GM12878 (cell line): ENCODE data around the gene VAC14. TPM values are rescaled to one million over a fixed set of nuclear protein-coding genes. Genes with fewer than 3 reads are reported as not detected.
"Not testable (repeated sequence)": the region's sequence is repeated elsewhere in the genome, so short reads cannot be mapped to it uniquely, and the experiment has no call there.

Experiments used
- ATAC-seq: fragments of 200-7000 bp; cut with Tn5 transposase; 3 replicates; pipeline ENCODE4 v1.9.1; 2020; ENCODE audit warnings: mild to moderate bottlenecking, moderate library complexity
- BruUV-seq: library from RNA; stranded (reverse); fragments of 400-500 nt; replicated peaks from 2 replicates; lab custom pipeline; 2021; lab: Mats Ljungman, UMichigan
- CTCF ChIA-PET: fragments of 300-600 bp; sonication (Branson Sonifier 250); formaldehyde crosslinking; extraction: SDS; loops from one replicate; lab custom pipeline; 2021; ENCODE audit warnings: inconsistent platforms; lab: Yijun Ruan, JAX
- POLR2A ChIA-PET: fragments of 350-600 bp; formaldehyde crosslinking; extraction: SDS; loops from one replicate; lab custom pipeline; 2021; ENCODE audit warnings: inconsistent platforms; lab: Charles Lee
- RAD21 ChIA-PET: fragments of 300-600 bp; sonication (Branson Sonifier 250); formaldehyde crosslinking; loops from one replicate; lab custom pipeline; 2023; ENCODE audit warnings: antibody characterized with exemption; ENCODE audit not compliant: unreplicated experiment; lab: Charles Lee
- SMC1A ChIA-PET: fragments of 300-600 bp; sonication (Branson Sonifier 250); formaldehyde crosslinking; loops from one replicate; lab custom pipeline; 2023; ENCODE audit not compliant: unreplicated experiment, uncharacterized antibody; lab: Charles Lee
- DNase-seq: peaks from one replicate; pipeline ENCODE4 v3.0.0-alpha.2; 2011; ENCODE audit warnings: low read depth, low spot score
- FAIRE-seq: peaks from 3 replicates; lab custom pipeline; 2011; peaks lifted over from hg19 to GRCh38; lab: Jason Lieb, UNC
- H2AFZ ChIP-seq: 2 replicates; pipeline ENCODE4 v1.6.0; 2011; ENCODE audit warnings: low read depth, low read length, control low read depth; ENCODE audit not compliant: control insufficient read depth
- H3K27ac ChIP-seq: 2 replicates; pipeline ENCODE4 v1.5.1; 2011; ENCODE audit warnings: control low read depth; ENCODE audit not compliant: control insufficient read depth, insufficient read depth
- H3K27me3 ChIP-seq, 2 experiments: replicated peaks in 1 of 2; 2 replicates each; pipeline versions ENCODE4 v1.6.0 to v1.6.1; 2011; ENCODE audit warnings: low read length in 1 of 2; ENCODE audit not compliant: control insufficient read depth in 2 of 2, insufficient read depth in 2 of 2
- H3K36me3 ChIP-seq, 2 experiments: 2 replicates each; pipeline ENCODE4 v1.5.1; 2011; ENCODE audit warnings: low read length in 1 of 2; ENCODE audit not compliant: control insufficient read depth in 2 of 2, insufficient read depth in 2 of 2
- H3K4me1 ChIP-seq: 2 replicates; pipeline ENCODE4 v1.6.1; 2011; ENCODE audit warnings: mild to moderate bottlenecking, low read length, moderate library complexity, mixed read lengths; ENCODE audit not compliant: control insufficient read depth, insufficient read depth
- H3K4me2 ChIP-seq: 2 replicates; pipeline ENCODE4 v1.6.0; 2011; ENCODE audit warnings: control low read depth; ENCODE audit not compliant: control insufficient read depth, insufficient read depth
- H3K4me3 ChIP-seq: fragments of 200-600 bp; sonication (generic); 2 replicates; pipeline ENCODE4 v1.5.1; 2016
- H3K79me2 ChIP-seq: 2 replicates; pipeline ENCODE4 v1.6.0; 2011; ENCODE audit warnings: low read length; ENCODE audit not compliant: control insufficient read depth, insufficient read depth
- H3K9ac ChIP-seq: 2 replicates; pipeline ENCODE4 v1.8.0; 2011; ENCODE audit warnings: low read length, control low read depth, mixed read lengths; ENCODE audit not compliant: control insufficient read depth, insufficient read depth
- H3K9me3 ChIP-seq: replicated peaks from 3 replicates; pipeline ENCODE4 v1.5.1; 2011; ENCODE audit warnings: mild to moderate bottlenecking, low read length; ENCODE audit not compliant: control insufficient read depth, insufficient read depth
- H4K20me1 ChIP-seq: 2 replicates; pipeline ENCODE4 v1.6.0; 2011; ENCODE audit not compliant: control insufficient read depth, insufficient read depth
- CBX5 ChIP-seq: sonication (generic); IDR thresholded peaks from 2 replicates; pipeline ENCODE4 v1.6.1; 2016; ENCODE audit warnings: low read depth, moderate library complexity, mild to moderate bottlenecking, inconsistent platforms
- CEBPZ ChIP-seq: fragments of 150-350 bp; IDR thresholded peaks from 2 replicates; pipeline ENCODE4 v1.6.1; 2016; ENCODE audit warnings: low read depth, low read length
- ELK1 ChIP-seq: IDR thresholded peaks from 2 replicates; pipeline ENCODE4 v1.6.1; 2012; ENCODE audit warnings: low read depth, low read length, improper control_type of control experiment
- EP300 ChIP-seq, 2 experiments: fragments of 150-350 bp in 1 of 2; IDR thresholded peaks; 2 replicates each; pipeline ENCODE4 v1.6.1; 2011 to 2012; ENCODE audit warnings: low read depth in 2 of 2, low read length in 2 of 2, borderline replicate concordance in 1 of 2, improper control_type of control experiment in 1 of 2, inconsistent platforms in 1 of 2; ENCODE audit not compliant: control insufficient read depth in 1 of 2
- ESRRA ChIP-seq: IDR thresholded peaks from 2 replicates; pipeline ENCODE4 v1.6.1; 2012; ENCODE audit warnings: mild to moderate bottlenecking, low read length, improper control_type of control experiment
- FOS ChIP-seq: IDR thresholded peaks from 3 replicates; pipeline ENCODE4 v1.6.1; 2011; ENCODE audit warnings: borderline replicate concordance; ENCODE audit not compliant: insufficient read length; ENCODE audit errors: extremely low read depth
- JUND ChIP-seq: IDR thresholded peaks from 2 replicates; pipeline ENCODE4 v1.6.1; 2012; ENCODE audit warnings: low read depth, mild to moderate bottlenecking, low read length, improper control_type of control experiment, moderate library complexity
- NFIC ChIP-seq: IDR thresholded peaks from 2 replicates; pipeline ENCODE4 v1.6.1; 2012; ENCODE audit warnings: low read depth, mild to moderate bottlenecking, inconsistent platforms, low read length, moderate library complexity
- SMAD1 ChIP-seq: fragments of 450-650 bp; IDR thresholded peaks from 2 replicates; pipeline ENCODE4 v1.6.1; 2018; ENCODE audit warnings: mild to moderate bottlenecking, low read depth; ENCODE audit not compliant: partially characterized antibody
- SMARCA5 ChIP-seq: fragments of 450-650 bp; IDR thresholded peaks from 2 replicates; pipeline ENCODE4 v1.6.1; 2017; ENCODE audit warnings: mild to moderate bottlenecking
- SUPT20H ChIP-seq: IDR thresholded peaks from 2 replicates; pipeline ENCODE4 v1.6.1; 2011; ENCODE audit warnings: low read depth, mild to moderate bottlenecking, low read length, moderate library complexity, borderline replicate concordance; ENCODE audit not compliant: control insufficient read depth
- ZNF384 ChIP-seq: IDR thresholded peaks from 2 replicates; pipeline ENCODE4 v1.6.1; 2012; ENCODE audit warnings: low read depth, mild to moderate bottlenecking, low read length, improper control_type of control experiment, borderline replicate concordance
- WGBS: methylation state at CpG from one replicate; pipeline ENCODE4 v1.1.6; 2016; ENCODE audit warnings: low lambda C conversion rate; ENCODE audit not compliant: insufficient replicate concordance, insufficient coverage; ENCODE audit errors: missing lambda C conversion rate; 5-methylcytosine and 5-hydroxymethylcytosine counted together
- in situ Hi-C: fragments of 300-500 bp; cut with MboI; formaldehyde crosslinking; loops from 9 replicates; pipeline ENCODE4 v1.14.3; 2018; ENCODE audit warnings: mixed read lengths
- intact Hi-C: fragments of 100-400 bp; cut with micrococcal nuclease; formaldehyde crosslinking; loops from one replicate; pipeline ENCODE4 v1.14.2; 2022; ENCODE audit not compliant: unreplicated experiment
- polyA plus RNA-seq, 11 experiments: library from polyadenylated mRNA; depleted of rRNA in 4 of 11; unstranded in 6 of 11; stranded (reverse) in 5 of 11; fragments of >200 nt; fragmentation: Nextera tagmentation in 4 of 11; fragmentation: Illumina TruSeq in 1 of 11; extraction: Ambion mirVana in 4 of 11; extraction: Trizol in 1 of 11; gene quantifications; 1 replicate in 1 of 11; 2 replicates in 10 of 11; pipeline versions ENCODE4 v1.2.1 to v1.2.3, GENCODE V29; 2011 to 2016; ENCODE audit warnings: inconsistent platforms in 2 of 11, missing spikeins in 2 of 11, low read depth in 1 of 11
- total RNA-seq, 4 experiments: library from RNA; depleted of rRNA in 3 of 4; stranded (reverse); fragments of >200 nt in 3 of 4; fragmentation: Illumina TruSeq in 1 of 4; extraction: Trizol in 1 of 4; gene quantifications; 2 replicates each; pipeline versions ENCODE4 v1.2.1 to v1.2.3, GENCODE V29; 2013 to 2021

VAC14 gene
- total and polyA plus RNA-seq, 10 of the 15 experiments (the other 5 are each of a cell fraction or from before 2014, with no cell fraction given), result 1.3 to 45.5 (median 25.5) TPM

- RAD21 ChIA-PET, result interaction anchor here (0.7 kb wide), 1 partner anchor 1347 kb away, joined by 3 read pairs; no protein-coding TSS in a partner anchor
- FAIRE-seq, intact Hi-C loops, H4K20me1 ChIP-seq, H3K4me1 ChIP-seq, BruUV-seq, H3K27me3 ChIP-seq, H2AFZ ChIP-seq, POLR2A ChIA-PET, in situ Hi-C loops, ATAC-seq, SMC1A ChIA-PET, H3K9me3 ChIP-seq, H3K4me2 ChIP-seq, DNase-seq, H3K27ac ChIP-seq, H3K4me3 ChIP-seq, H3K36me3 ChIP-seq, H3K79me2 ChIP-seq, CTCF ChIA-PET, H3K9ac ChIP-seq: not testable (repeated sequence)
- WGBS, result 49% methylated on average over 4 of the region's 4 CpGs
Measured at GRCh38 chr16:70670938-70671337, 130.0 kb downstream of the VAC14 start.

GRCh38 chr16:70670175-70670574 lies 130.8 kb downstream of the VAC14 start:
- ChIA-PET SMC1A (no interaction called here), POLR2A (no interaction called here), CTCF (no interaction called here), RAD21 (no interaction called here)
- intact Hi-C loops (no loop called here), in situ Hi-C loops (no loop called here)
- Histone ChIP-seq H3K27me3 (no peaks in the 10 kb centered on the region; a peak in 1 of 4 replicates), H3K4me1 (no peaks in the 10 kb centered on the region), H3K27ac (no peak overlapping the region), H3K9ac (no peak overlapping the region), H3K36me3 (no peaks in the 10 kb centered on the region), H3K9me3 (no peaks in the 10 kb centered on the region), H3K4me2 (no peak overlapping the region), H4K20me1 (no peaks in the 10 kb centered on the region), H2AFZ (no peak overlapping the region), H3K79me2 (no peaks in the 10 kb centered on the region), H3K4me3 (no peak overlapping the region)
- 4% methylated on average over 2 of the region's 2 CpGs for WGBS
- no peak for DNase-seq
- FAIRE-seq, result no peak
- BruUV-seq, result no TSS peak
- no peak for ATAC-seq
- TF ChIP-seq NFIC (no peak), JUND (no peak), CBX5 (no peak), SUPT20H (no peak), ELK1 (no peak), SMARCA5 (no peak), ZNF384 (no peak), ESRRA (no peak), SMAD1 (no peak), FOS (no peak), EP300 (IDR thresholded peaks at IDR 0.05; ENCODE audit: borderline replicate concordance in 1 of 2, control insufficient read depth in 1 of 2, low read depth in 2 of 2, low read length in 2 of 2) (no peak), CEBPZ (no peak)
